ENCODE data around the gene IGDCC3.

- TF ChIP-seq POLR2AphosphoS5 (IDR thresholded peaks at IDR 0.05; ENCODE audit: low read depth) = no peak
- no peak for TF ChIP-seq CTCF (IDR thresholded peaks at IDR 0.05; ENCODE audit: insufficient read depth, low read length)
- no peak for TF ChIP-seq REST (IDR thresholded peaks at IDR 0.05; ENCODE audit: insufficient replicate concordance, low read depth)
- no peak for TF ChIP-seq SPI1 (IDR thresholded peaks at IDR 0.05; ENCODE audit: borderline replicate concordance, low read depth)
- no peak for TF ChIP-seq GABPA (IDR thresholded peaks at IDR 0.05; ENCODE audit: low read depth)
These were observed 28.1 kb upstream of the IGDCC3 start for GRCh38 chr15:65405791-65406423.
